ENCODE data around the gene REELD1.

Gene REELD1

GRCh38 chr4:146224326-146224966 lies 10.1 kb downstream of the REELD1 start:
- no peak for DNase-seq (ENCODE audit: low read depth)

GRCh38 chr4:146229406-146229805 lies 15.1 kb downstream of the REELD1 start:
- DNase-seq (ENCODE audit: low read depth), result no peak

GRCh38 chr4:146232131-146232722 lies 17.9 kb downstream of the REELD1 start:
- no peak for DNase-seq (ENCODE audit: low read depth)

- DNase-seq (ENCODE audit: low read depth), result no peak
Measured at GRCh38 chr4:146235654-146236177, 21.4 kb downstream of the REELD1 start.

GRCh38 chr4:146236216-146236615 lies 21.9 kb downstream of the REELD1 start:
- DNase-seq (ENCODE audit: low read depth), result no peak

GRCh38 chr4:146237092-146237491 lies 22.8 kb downstream of the REELD1 start:
- DNase-seq (ENCODE audit: low read depth), result no peak

GRCh38 chr4:146238107-146238506 lies 23.8 kb downstream of the REELD1 start:
- DNase-seq (ENCODE audit: low read depth), result no peak

GRCh38 chr4:146243141-146243882 lies 29.0 kb downstream of the REELD1 start:
- peak; percentile 29 for DNase-seq (ENCODE audit: low read depth)

- DNase-seq (ENCODE audit: low read depth), result no peak
Measured at GRCh38 chr4:146243883-146244277, 29.5 kb downstream of the REELD1 start.

- no peak for DNase-seq (ENCODE audit: low read depth)
Measured at GRCh38 chr4:146244496-146244895, 30.2 kb downstream of the REELD1 start.

GRCh38 chr4:146245246-146245645 lies 30.9 kb downstream of the REELD1 start:
- no peak for DNase-seq (ENCODE audit: low read depth)

- no peak for DNase-seq (ENCODE audit: low read depth)
Measured at GRCh38 chr4:146245850-146246249, 31.5 kb downstream of the REELD1 start.

GRCh38 chr4:146246381-146246780 lies 32.0 kb downstream of the REELD1 start:
- no peak for DNase-seq (ENCODE audit: low read depth)

GRCh38 chr4:146247356-146247755 lies 33.0 kb downstream of the REELD1 start:
- no peak for DNase-seq (ENCODE audit: low read depth)

- DNase-seq (ENCODE audit: low read depth), result no peak
Measured at GRCh38 chr4:146252969-146253611, 38.8 kb downstream of the REELD1 start.

- no peak for DNase-seq (ENCODE audit: low read depth)
Measured at GRCh38 chr4:146255463-146255862, 41.1 kb downstream of the REELD1 start.

- no peak for DNase-seq (ENCODE audit: low read depth)
Measured at GRCh38 chr4:146255874-146256273, 41.5 kb downstream of the REELD1 start.

- no peak for DNase-seq (ENCODE audit: low read depth)
Measured at GRCh38 chr4:146256328-146256727, 42.0 kb downstream of the REELD1 start.

GRCh38 chr4:146257511-146257910 lies 43.2 kb downstream of the REELD1 start:
- DNase-seq (ENCODE audit: low read depth), result no peak

GRCh38 chr4:146260521-146260920 lies 46.2 kb downstream of the REELD1 start:
- no peak for DNase-seq (ENCODE audit: low read depth)

- DNase-seq (ENCODE audit: low read depth), result no peak
Measured at GRCh38 chr4:146261041-146261440, 46.7 kb downstream of the REELD1 start.

GRCh38 chr4:146263793-146264192 lies 49.5 kb downstream of the REELD1 start:
- no peak for DNase-seq (ENCODE audit: low read depth)
